Osteoblast (primary cell): ENCODE data around the gene PROK2. TPM values are rescaled to one million over a fixed set of nuclear protein-coding genes. Genes with fewer than 3 reads are reported as not detected.
A peak's percentile ranks its signal among the peaks of the same experiment; 100 is the strongest.

ENCODE experiments used
- DNase-seq: peaks from one replicate; pipeline ENCODE4 v3.0.0; 2011; ENCODE audit warnings: low spot score, mixed read lengths; ENCODE audit not compliant: insufficient read length; ENCODE audit errors: missing footprints
- H2AFZ ChIP-seq: 2 replicates; pipeline ENCODE4 v1.6.0; 2011; ENCODE audit warnings: mild to moderate bottlenecking, low read length
- H3K27ac ChIP-seq: 2 replicates; pipeline ENCODE4 v1.5.1; 2011; ENCODE audit warnings: mild to moderate bottlenecking, low read depth, low read length, moderate library complexity
- H3K27me3 ChIP-seq: 2 replicates; pipeline ENCODE4 v1.6.0; 2012; ENCODE audit warnings: mild to moderate bottlenecking, control low read depth, inconsistent platforms, low read length, moderate library complexity; ENCODE audit not compliant: insufficient read depth
- H3K36me3 ChIP-seq: 2 replicates; pipeline ENCODE4 v1.5.1; 2011; ENCODE audit warnings: mild to moderate bottlenecking, low read length, control low read depth, moderate library complexity; ENCODE audit not compliant: insufficient read depth
- H3K4me1 ChIP-seq: 2 replicates; pipeline ENCODE4 v1.5.1; 2011; ENCODE audit warnings: mild to moderate bottlenecking, low read length, control low read depth, moderate library complexity; ENCODE audit not compliant: insufficient read depth
- H3K4me2 ChIP-seq: 2 replicates; pipeline ENCODE4 v1.6.0; 2011; ENCODE audit warnings: mild to moderate bottlenecking, low read length; ENCODE audit not compliant: insufficient read depth
- H3K4me3 ChIP-seq: fragments of 200-600 bp; sonication (generic); 3 replicates; pipeline ENCODE4 v1.5.1; 2012; ENCODE audit warnings: mild to moderate bottlenecking, low read length, inconsistent platforms; ENCODE audit not compliant: insufficient read depth
- H3K79me2 ChIP-seq: 2 replicates; pipeline ENCODE4 v1.6.0; 2012; ENCODE audit warnings: mild to moderate bottlenecking, low read length, control low read depth, inconsistent platforms; ENCODE audit not compliant: insufficient read depth
- H3K9me3 ChIP-seq: 2 replicates; pipeline ENCODE4 v1.5.1; 2011; ENCODE audit warnings: low read depth, low read length, control low read depth
- H4K20me1 ChIP-seq: 2 replicates; pipeline ENCODE4 v1.6.0; 2012; ENCODE audit warnings: mild to moderate bottlenecking, low read length, control low read depth; ENCODE audit not compliant: insufficient read depth
- total RNA-seq: library from RNA; depleted of rRNA; stranded (reverse); fragments of >200 nt; gene quantifications from 2 replicates; pipeline ENCODE4 v1.2.3, GENCODE V29; 2012
- TF ChIP-seq, protein P1 (sequence below): IDR thresholded peaks from 2 replicates; pipeline ENCODE4 v1.5.1; 2011; ENCODE audit warnings: mild to moderate bottlenecking, low read depth, low read length, moderate library complexity; ENCODE audit errors: extremely low read depth

The PROK2 gene
- total RNA-seq, 1 donor, result not detected

DNA sequence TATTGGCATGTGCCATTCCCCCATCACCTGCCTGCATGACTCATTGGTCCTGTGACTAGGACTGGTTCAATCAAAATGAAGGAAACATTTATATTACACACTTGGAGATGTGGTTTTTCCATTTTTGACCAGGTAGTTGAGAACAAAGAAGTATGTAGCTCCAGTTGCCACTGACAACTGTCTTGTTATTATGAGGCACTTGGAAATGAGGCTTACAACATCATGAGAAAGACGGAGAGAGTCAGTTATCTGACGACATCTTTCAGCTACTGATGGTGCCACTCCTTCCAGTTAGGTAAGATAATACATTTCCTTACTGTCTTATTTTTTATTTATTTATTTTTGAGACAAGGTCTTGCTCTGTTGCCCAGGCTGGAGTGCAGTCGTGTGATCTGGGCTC is 21.8 kb upstream of the PROK2 start:
- no peak overlapping the region for H3K4me2 ChIP-seq
- no peaks in the 10 kb centered on the region for H3K36me3 ChIP-seq
- no peak overlapping the region for H2AFZ ChIP-seq
- H3K79me2 ChIP-seq, result no peaks in the 10 kb centered on the region
- H3K9me3 ChIP-seq, result no peaks in the 10 kb centered on the region
- peak; percentile 57 for DNase-seq
- no peaks in the 10 kb centered on the region for H3K4me1 ChIP-seq
- H3K27ac ChIP-seq, result no peak overlapping the region
- TF ChIP-seq, protein P1, sequence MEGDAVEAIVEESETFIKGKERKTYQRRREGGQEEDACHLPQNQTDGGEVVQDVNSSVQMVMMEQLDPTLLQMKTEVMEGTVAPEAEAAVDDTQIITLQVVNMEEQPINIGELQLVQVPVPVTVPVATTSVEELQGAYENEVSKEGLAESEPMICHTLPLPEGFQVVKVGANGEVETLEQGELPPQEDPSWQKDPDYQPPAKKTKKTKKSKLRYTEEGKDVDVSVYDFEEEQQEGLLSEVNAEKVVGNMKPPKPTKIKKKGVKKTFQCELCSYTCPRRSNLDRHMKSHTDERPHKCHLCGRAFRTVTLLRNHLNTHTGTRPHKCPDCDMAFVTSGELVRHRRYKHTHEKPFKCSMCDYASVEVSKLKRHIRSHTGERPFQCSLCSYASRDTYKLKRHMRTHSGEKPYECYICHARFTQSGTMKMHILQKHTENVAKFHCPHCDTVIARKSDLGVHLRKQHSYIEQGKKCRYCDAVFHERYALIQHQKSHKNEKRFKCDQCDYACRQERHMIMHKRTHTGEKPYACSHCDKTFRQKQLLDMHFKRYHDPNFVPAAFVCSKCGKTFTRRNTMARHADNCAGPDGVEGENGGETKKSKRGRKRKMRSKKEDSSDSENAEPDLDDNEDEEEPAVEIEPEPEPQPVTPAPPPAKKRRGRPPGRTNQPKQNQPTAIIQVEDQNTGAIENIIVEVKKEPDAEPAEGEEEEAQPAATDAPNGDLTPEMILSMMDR, result no peak
- peaks cover 10% of the 10 kb centered on the region for H3K27me3 ChIP-seq
- H3K4me3 ChIP-seq, result no peak overlapping the region
- no peaks in the 10 kb centered on the region for H4K20me1 ChIP-seq

DNA sequence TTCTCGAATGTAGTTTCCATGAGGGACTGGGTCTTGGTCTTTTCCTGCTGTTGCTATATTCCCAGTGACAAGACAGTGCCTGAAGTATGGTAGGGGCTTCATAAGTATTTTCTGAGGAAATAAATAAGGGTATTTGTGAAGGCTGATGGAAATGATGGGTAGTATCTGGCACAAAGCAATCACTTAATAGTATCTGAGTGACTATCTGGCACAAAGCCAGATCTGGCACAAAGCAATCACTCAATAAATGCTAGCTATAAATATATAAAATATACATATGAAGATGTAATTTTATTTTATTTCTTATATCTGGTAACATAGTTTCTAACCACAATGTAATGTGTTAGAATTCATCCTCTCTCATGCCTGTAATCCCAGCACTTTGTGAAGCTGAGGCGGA is 20.7 kb upstream of the PROK2 start:
- Histone ChIP-seq H3K27me3 (peaks cover 6% of the 10 kb centered on the region), H3K4me2 (no peak overlapping the region), H3K4me1 (no peaks in the 10 kb centered on the region), H3K4me3 (no peak overlapping the region), H3K9me3 (no peaks in the 10 kb centered on the region), H3K79me2 (no peaks in the 10 kb centered on the region), H3K27ac (no peak overlapping the region), H4K20me1 (no peaks in the 10 kb centered on the region), H3K36me3 (no peaks in the 10 kb centered on the region), H2AFZ (no peak overlapping the region)
- no peak for DNase-seq
- TF ChIP-seq, protein P1, result no peak

DNA sequence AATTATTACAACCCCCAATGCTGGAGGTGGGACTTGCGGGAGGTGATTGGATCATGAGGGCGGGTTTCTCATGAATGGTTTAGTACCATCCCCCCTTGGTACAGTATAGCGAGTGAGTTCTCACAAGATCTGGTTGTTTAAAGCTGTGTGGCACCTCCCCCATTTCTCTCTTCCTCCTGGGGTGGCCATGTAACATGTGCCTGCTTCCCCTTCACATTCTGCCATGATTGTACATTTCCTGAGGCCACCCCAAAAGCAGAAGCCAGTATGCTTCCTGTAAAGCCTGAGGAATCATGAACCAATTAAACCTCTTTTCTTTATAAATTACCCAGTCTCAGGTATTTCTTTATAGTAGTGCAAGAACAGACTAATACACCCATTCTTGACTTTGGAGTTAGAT is 20.3 kb upstream of the PROK2 start:
- Histone ChIP-seq H4K20me1 (no peaks in the 10 kb centered on the region), H3K79me2 (no peaks in the 10 kb centered on the region), H3K4me1 (no peaks in the 10 kb centered on the region), H3K9me3 (no peaks in the 10 kb centered on the region), H3K36me3 (no peaks in the 10 kb centered on the region), H3K4me3 (no peak overlapping the region), H3K4me2 (no peak overlapping the region), H3K27me3 (peaks cover 4% of the 10 kb centered on the region), H3K27ac (no peak overlapping the region), H2AFZ (no peak overlapping the region)
- TF ChIP-seq, protein P1, result no peak
- DNase-seq, result no peak

DNA sequence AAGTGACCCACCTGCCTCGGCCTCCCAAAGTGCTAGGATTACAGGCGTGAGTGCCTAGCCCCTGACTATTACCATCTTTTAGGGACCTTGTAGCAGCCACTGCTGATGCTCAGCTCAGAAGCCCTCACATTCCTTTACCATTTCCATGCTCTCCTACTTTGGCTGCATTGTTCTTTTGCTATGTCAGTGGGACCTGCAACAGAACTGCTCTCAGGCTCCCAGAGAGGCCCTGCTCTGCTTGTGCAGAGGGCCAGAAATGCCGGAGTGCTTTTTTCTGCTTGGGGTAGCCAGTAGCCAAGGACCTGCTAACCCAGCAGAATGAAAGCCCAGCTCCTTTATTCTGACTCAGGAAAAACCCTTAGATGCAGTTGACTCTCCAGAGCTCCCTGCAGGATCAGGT is 18.3 kb upstream of the PROK2 start:
- Histone ChIP-seq H2AFZ (no peak overlapping the region), H3K36me3 (no peaks in the 10 kb centered on the region), H3K4me1 (no peaks in the 10 kb centered on the region), H3K4me3 (no peak overlapping the region), H3K27ac (no peak overlapping the region), H3K79me2 (no peaks in the 10 kb centered on the region), H3K27me3 (peaks cover 14% of the 10 kb centered on the region), H4K20me1 (no peaks in the 10 kb centered on the region), H3K9me3 (no peaks in the 10 kb centered on the region), H3K4me2 (no peak overlapping the region)
- TF ChIP-seq, protein P1, result no peak
- peak; percentile 38 for DNase-seq
